ENCODE data around the gene DAAM1. TPM values are rescaled to one million over a fixed set of nuclear protein-coding genes. Genes with fewer than 3 reads are reported as not detected.

Gene DAAM1
- polyA plus RNA-seq, 3 donors, result 3.2 to 6.3 (median 4.4) TPM

- H3K27me3 ChIP-seq (ENCODE audit: control insufficient read depth in 2 of 2, insufficient read depth in 2 of 2, low read length in 2 of 2), result no peaks in the 10 kb centered on the region
- intact Hi-C loops (cut with micrococcal nuclease), result no loop called here
- H3K4me1 Mint-ChIP-seq, result peaks cover 9% of the 10 kb centered on the region
- H3K4me2 ChIP-seq (replicated peaks; ENCODE audit: extremely low read depth, low read length, poor library complexity, severe bottlenecking), result no peak overlapping the region
- H3K36me3 ChIP-seq (replicated peaks in 1 of 2; ENCODE audit: control insufficient read depth in 1 of 2, insufficient read depth in 2 of 2, low read length in 2 of 2), result no peaks in the 10 kb centered on the region
- peaks cover 0 to 3% (median 0%) of the 10 kb centered on the region in 7 donors for H3K9me3 Mint-ChIP-seq
- no peak overlapping the region for H3K27ac ChIP-seq (ENCODE audit: low read depth in 1 of 2, low read length in 2 of 2)
- WGBS (ENCODE audit: insufficient coverage), result no CpG with 5 or more reads among the region's 2 CpGs
- no peaks in the 10 kb centered on the region for H4K20me1 ChIP-seq (ENCODE audit: insufficient read depth, low read length)
- no peak overlapping the region for H2AFZ ChIP-seq (ENCODE audit: insufficient read depth, low read depth, low read length, poor library complexity, severe bottlenecking)
- H3K79me2 ChIP-seq (ENCODE audit: insufficient read depth, low read length), result no peaks in the 10 kb centered on the region
- TF ChIP-seq CTCF (IDR thresholded peaks at IDR 0.05), result no peak
- H3K27ac Mint-ChIP-seq, result no peak overlapping the region
- no peak overlapping the region for H3K4me3 ChIP-seq (replicated peaks in 1 of 3; ENCODE audit: low read depth in 2 of 3, low read length in 3 of 3)
- H3K9me3 ChIP-seq (replicated peaks in 1 of 2; ENCODE audit: control insufficient read depth in 1 of 2, insufficient read depth in 1 of 2, low read length in 2 of 2), result no peaks in the 10 kb centered on the region
- H3K4me1 ChIP-seq (ENCODE audit: control insufficient read depth in 1 of 2, insufficient read depth in 2 of 2, low read length in 2 of 2), result no peaks in the 10 kb centered on the region
- H3K36me3 Mint-ChIP-seq, result no peaks in the 10 kb centered on the region
- DNase-seq, result no peak
- no peak overlapping the region for H3K9ac ChIP-seq (ENCODE audit: insufficient read depth, low read length, poor library complexity, severe bottlenecking)
- no peak overlapping the region for H3K4me3 Mint-ChIP-seq
- no peaks in the 10 kb centered on the region for H3K27me3 Mint-ChIP-seq (ENCODE audit: low read depth in 3 of 3)
These were observed 33.1 kb downstream of the DAAM1 start for GRCh38 chr14:59221568-59221967.

DNA sequence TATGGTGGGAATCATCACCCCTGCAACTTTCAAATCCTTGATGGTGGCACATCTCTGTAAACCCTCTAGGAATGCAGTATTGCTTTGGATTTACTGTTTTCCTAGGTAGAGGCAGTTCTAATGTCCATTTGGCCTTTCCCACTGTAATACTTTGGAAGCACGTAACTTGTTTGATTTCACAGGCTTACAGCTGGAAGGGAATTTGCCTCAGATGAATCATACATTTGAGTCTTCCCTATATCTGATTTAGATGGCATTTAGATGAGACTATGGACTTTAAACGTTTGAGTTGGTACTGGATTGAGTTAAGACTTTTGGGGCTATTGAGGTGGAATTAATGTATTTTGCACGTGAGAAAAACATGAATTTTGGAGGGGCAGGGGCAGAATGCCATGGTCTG is 35.9 kb downstream of the DAAM1 start:
- H3K9me3 Mint-ChIP-seq, result peaks cover 0 to 3% (median 0%) of the 10 kb centered on the region in 7 donors
- 93% methylated on average over 2 of the region's 3 CpGs for WGBS (ENCODE audit: insufficient coverage)
- H3K4me1 ChIP-seq (ENCODE audit: control insufficient read depth in 1 of 2, insufficient read depth in 2 of 2, low read length in 2 of 2), result no peaks in the 10 kb centered on the region

More for the DNA sequence above, 35.9 kb downstream of the DAAM1 start:
- H3K36me3 Mint-ChIP-seq, result no peaks in the 10 kb centered on the region
- H3K4me3 ChIP-seq (replicated peaks in 1 of 3; ENCODE audit: low read depth in 2 of 3, low read length in 3 of 3), result no peak overlapping the region
- TF ChIP-seq CTCF (IDR thresholded peaks at IDR 0.05), result no peak
- H3K9me3 ChIP-seq (replicated peaks in 1 of 2; ENCODE audit: control insufficient read depth in 1 of 2, insufficient read depth in 1 of 2, low read length in 2 of 2), result no peaks in the 10 kb centered on the region
- H3K27ac ChIP-seq (ENCODE audit: low read depth in 1 of 2, low read length in 2 of 2), result no peak overlapping the region
- no peaks in the 10 kb centered on the region for H3K27me3 ChIP-seq (ENCODE audit: control insufficient read depth in 2 of 2, insufficient read depth in 2 of 2, low read length in 2 of 2)
- no peak overlapping the region for H3K4me2 ChIP-seq (replicated peaks; ENCODE audit: extremely low read depth, low read length, poor library complexity, severe bottlenecking)
- no peak overlapping the region for H2AFZ ChIP-seq (ENCODE audit: insufficient read depth, low read depth, low read length, poor library complexity, severe bottlenecking)
- H3K4me1 Mint-ChIP-seq, result peaks cover 10% of the 10 kb centered on the region
- no peak overlapping the region for H3K4me3 Mint-ChIP-seq
- H3K27ac Mint-ChIP-seq, result no peak overlapping the region
- DNase-seq, result no peak
- H3K79me2 ChIP-seq (ENCODE audit: insufficient read depth, low read length), result no peaks in the 10 kb centered on the region
- no peaks in the 10 kb centered on the region for H3K36me3 ChIP-seq (replicated peaks in 1 of 2; ENCODE audit: control insufficient read depth in 1 of 2, insufficient read depth in 2 of 2, low read length in 2 of 2)
- intact Hi-C loops (cut with micrococcal nuclease), result no loop called here
- H3K27me3 Mint-ChIP-seq (ENCODE audit: low read depth in 3 of 3), result no peaks in the 10 kb centered on the region
- H4K20me1 ChIP-seq (ENCODE audit: insufficient read depth, low read length), result no peaks in the 10 kb centered on the region
- no peak overlapping the region for H3K9ac ChIP-seq (ENCODE audit: insufficient read depth, low read length, poor library complexity, severe bottlenecking)
